GM12874 (cell line): ENCODE data around the gene ZNF318.

ENCODE experiments used
- CTCF ChIP-seq: IDR thresholded peaks from 2 replicates; pipeline ENCODE4 v1.5.1; 2011; ENCODE audit warnings: low read depth, mild to moderate bottlenecking, control low read depth, low read length, moderate library complexity; ENCODE audit not compliant: insufficient read depth

ZNF318 gene, protein sequence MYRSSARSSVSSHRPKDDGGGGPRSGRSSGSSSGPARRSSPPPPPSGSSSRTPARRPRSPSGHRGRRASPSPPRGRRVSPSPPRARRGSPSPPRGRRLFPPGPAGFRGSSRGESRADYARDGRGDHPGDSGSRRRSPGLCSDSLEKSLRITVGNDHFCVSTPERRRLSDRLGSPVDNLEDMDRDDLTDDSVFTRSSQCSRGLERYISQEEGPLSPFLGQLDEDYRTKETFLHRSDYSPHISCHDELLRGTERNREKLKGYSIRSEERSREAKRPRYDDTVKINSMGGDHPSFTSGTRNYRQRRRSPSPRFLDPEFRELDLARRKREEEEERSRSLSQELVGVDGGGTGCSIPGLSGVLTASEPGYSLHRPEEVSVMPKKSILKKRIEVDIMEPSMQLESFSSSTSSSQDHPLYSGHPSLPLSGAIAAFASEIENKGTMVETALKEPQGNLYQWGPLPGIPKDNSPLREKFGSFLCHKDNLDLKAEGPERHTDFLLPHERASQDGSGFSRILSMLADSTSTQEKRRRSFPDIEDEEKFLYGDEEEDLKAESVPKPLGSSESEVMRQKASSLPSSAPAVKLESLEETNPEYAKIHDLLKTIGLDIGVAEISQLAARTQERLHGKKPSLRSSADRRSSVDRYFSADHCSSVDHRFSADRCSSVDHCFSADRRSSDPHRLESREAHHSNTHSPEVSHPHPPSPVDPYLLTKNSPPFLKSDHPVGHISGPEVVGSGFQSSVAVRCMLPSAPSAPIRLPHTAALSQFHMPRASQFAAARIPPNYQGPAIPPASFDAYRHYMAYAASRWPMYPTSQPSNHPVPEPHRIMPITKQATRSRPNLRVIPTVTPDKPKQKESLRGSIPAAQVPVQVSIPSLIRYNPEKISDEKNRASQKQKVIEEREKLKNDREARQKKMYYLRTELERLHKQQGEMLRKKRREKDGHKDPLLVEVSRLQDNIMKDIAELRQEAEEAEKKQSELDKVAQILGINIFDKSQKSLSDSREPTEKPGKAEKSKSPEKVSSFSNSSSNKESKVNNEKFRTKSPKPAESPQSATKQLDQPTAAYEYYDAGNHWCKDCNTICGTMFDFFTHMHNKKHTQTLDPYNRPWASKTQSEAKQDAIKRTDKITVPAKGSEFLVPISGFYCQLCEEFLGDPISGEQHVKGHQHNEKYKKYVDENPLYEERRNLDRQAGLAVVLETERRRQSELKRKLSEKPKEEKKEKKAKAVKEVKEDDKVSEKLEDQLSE (N-terminal part only)

GRCh38 chr6:43369174-43370002 is at the start of gene ZNF318:
Gene ZNF318 (minus strand): TSS chr6:43369647. CDS start chr6:43369365, 282 bp downstream.
- no peak for TF ChIP-seq CTCF

- no peak for TF ChIP-seq CTCF
These were observed 47.5 kb upstream of the ZNF318 start for GRCh38 chr6:43416935-43417334.

DNA sequence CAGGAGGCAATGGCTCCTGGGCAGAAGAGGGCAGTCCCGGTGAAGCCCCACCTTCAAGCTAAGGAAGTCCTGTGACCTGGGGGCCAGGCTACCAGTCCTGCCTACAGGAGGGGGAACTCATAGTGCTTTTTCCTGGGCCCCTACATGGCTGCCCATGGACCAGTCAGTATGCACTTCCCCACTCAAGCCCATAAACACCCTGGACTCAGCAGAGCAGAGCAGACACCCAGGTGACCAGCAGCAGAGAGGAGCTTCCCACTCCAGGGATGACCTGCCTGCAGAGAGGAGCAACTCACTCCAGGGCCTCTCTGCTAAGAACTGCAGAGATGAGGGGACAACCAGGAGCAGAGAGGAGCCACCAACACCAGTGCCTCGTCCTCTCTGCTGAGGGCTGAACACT is 43.6 kb upstream of the ZNF318 start:
- TF ChIP-seq CTCF: no peak

GRCh38 chr6:43412541-43412940 is 43.1 kb upstream of the ZNF318 start:
- no peak for TF ChIP-seq CTCF

DNA sequence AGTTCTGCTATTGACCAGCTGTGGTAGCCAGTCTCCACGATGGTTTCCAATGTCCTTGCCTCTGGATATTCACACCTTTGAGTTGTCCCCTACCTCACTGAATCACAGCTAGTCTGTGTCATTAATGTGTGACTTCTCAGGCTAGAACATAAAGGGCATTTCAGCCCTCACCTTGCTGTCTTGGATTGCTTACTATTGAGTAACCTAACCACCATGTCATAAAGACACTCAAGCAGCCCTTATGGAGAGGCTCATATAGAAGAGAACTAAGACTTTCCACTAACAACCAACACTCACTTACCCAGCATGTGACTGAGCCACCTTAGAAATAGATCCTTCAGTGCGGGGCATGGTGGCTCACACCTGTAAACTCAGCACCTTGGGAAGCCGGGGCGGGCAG is 38.8 kb upstream of the ZNF318 start:
- TF ChIP-seq CTCF: no peak

DNA sequence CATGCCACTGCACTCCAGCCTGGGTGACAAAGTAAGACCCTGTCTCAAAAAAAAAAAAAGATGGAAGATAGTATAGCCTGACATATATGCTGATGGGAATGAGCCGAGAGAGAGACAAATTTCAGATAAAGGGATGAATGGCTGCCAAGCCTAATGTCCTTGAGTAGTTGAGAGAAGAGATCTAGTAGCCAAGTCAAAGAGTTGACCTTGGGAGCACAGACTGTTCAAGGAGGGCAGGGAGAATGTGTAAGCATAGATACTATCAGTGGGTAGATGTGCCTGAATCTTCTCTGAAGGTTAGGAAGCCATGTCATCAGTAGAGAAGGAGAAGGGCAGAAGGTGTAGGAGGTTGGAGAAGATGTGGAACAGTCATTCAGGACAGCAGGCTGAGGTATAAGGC is 37.8 kb upstream of the ZNF318 start:
- TF ChIP-seq CTCF: no peak
